Erythroblast (primary cell): ENCODE results near the gene MMP19.
"Not testable (repeated sequence)": the region's sequence is repeated elsewhere in the genome, so short reads cannot be mapped to it uniquely, and the experiment has no call there.

ENCODE experiments used
- DNase-seq, 2 experiments: peaks; one replicate each; lab custom pipeline; 2025; lab: John Stamatoyannopoulos, UW
- GATA1 ChIP-seq: IDR thresholded peaks from 2 replicates; pipeline ENCODE4 v1.6.1; 2011; ENCODE audit warnings: low read depth, mild to moderate bottlenecking, control low read depth, low read length, moderate library complexity
- POLR2A ChIP-seq: IDR thresholded peaks from 2 replicates; pipeline ENCODE4 v1.6.1; 2011; ENCODE audit warnings: mild to moderate bottlenecking, low read length

The MMP19 gene

DNA sequence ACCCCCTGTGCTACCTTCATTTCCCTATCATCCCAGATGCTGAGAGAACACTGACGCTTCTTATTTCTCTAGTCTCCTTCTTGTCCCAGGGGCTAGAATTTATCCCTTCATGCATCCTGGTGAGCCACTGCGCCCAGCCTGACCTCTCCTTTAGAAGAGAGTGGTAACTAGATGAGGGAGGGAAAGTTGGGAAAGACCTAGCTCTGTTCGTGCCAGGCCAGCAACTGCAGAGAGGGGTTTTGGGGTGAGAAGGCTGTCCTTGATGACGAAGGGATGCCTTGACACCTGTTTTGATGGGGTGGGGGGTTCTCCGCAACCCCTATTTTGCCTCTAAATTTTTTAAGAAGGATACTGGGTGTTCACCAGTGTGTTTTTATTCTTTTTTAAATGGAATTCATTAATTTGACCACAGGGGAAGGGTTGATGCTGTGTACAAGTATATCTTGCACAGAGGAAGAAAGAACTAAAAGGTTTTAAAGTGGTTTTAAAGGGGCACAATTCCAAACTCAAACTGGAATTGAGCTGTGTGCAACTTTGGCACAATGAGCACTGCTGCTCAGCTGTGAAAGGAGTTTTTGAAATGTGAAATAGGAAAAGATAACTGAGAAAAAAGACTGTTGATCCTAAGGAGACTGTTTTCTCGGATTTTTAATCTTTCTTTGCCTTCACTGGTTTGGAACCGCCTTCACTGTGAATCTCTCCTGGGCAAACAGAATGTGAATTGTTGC is 7.0 kb upstream of the MMP19 start:
- DNase-seq = no peak
- no peak for TF ChIP-seq POLR2A
- TF ChIP-seq GATA1 = no peak

DNA sequence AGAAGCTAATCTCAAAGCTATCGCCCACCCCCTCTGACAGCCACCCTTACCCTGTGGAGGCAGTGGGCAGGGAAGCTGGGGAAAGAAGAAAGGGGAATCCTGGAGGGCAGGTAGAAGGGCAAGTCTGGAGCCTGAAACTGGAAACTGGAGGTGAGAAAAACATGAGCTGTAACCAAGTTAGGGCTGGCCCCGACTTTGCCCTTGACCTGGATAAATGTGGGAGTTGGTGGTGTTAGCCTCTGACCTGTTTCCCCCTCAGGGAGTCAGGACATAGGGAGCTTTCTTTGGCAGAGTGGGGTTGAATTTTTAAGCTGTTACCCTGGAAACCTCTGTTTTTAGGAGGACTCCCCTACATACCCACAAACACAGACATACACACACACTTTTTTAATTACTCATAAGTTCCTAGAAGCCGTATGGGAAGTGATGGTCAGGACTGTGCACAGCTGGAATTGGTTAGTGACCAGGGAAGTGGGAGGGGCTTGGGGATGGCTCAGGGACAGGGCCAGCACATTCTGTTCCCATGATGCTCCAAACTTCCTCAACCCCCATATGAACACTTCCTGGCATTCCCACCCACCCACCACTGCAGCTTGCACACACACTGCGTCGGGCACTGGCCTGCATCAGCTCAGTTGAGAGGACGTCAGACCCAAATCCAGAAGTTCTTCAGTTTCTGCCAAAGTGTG is 5.0 kb upstream of the MMP19 start:
- no peak for DNase-seq
- TF ChIP-seq POLR2A (no peak), GATA1 (no peak)

DNA sequence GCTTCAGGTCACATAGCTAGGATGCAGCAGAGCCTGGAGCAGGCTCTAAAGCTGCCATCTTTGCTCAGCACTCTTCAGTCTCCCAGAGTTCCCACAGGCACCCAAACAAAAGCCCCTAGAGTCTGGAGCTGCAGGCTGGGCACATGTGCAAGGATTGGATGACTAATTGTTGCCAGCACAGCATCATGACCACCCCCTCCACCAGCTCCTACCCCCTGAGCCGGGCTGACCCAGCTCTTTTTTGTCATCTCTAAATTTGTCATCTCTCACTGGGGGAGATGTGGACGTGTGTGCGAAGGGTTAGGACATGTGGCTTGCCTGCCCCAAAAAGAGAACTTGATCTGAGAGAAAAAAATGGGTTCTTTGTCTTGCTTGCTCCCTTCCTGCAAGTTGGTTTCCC is 4.3 kb upstream of the MMP19 start:
- no peak for DNase-seq

DNA sequence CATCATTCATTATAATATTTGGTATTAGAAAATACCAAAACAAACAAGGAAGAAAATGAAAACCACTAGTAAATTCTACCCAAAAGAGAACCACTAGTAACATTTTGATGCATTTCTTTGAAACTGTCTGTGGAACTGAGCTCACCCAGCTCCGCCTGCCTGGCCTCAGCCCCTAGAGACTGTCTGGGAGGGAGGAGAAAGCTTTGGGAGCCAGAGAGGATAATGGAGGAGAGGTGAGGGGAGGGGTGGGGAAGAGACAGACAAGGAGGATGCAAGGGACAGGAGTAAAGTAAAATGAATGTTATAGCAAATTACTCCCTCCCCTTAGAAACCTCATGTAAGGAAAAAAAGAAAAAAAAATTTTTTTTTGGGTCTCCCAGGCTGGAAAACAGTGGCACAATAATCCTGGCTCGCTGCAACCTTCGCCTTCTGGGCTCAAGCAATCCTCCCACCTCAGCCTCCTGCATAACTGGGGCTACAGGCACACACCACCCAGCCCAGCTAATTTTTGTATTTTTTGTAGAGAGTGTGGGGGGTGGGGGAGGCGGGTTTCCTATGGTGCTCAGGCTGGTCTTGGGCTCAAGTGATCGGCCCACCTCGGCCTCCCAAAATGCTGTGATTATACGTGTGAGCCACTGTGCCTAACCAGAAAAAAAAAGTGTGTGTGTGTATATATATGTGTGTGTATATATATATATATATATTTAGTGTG is 3.2 kb upstream of the MMP19 start:
- no peak for DNase-seq
- TF ChIP-seq GATA1 (no peak), POLR2A (no peak)

More for the DNA sequence above, 4.3 kb upstream of the MMP19 start:
- peak; percentile 5 for TF ChIP-seq POLR2A
- TF ChIP-seq GATA1 = no peak

DNA sequence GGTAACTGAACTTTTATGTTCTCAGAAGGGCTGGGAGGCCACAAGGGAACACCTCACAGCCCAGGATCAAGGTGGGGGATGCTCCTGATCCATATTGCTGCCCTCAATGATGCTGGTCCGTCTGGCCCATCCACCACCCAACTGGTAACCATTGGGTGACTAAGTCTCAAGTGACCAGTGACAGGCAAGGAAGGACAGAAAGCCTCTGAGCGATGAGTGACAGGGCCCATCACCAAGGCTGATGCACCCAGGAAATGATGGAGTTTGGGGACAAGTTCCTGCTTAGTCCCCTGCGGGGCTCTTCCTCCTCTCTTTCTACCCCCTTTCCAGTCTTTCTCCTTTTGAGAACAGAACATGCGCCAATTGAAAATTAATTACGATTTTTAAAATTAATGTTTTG is 2.6 kb upstream of the MMP19 start:
- no peak for TF ChIP-seq POLR2A
- no peak for TF ChIP-seq GATA1
- no peak for DNase-seq

DNA sequence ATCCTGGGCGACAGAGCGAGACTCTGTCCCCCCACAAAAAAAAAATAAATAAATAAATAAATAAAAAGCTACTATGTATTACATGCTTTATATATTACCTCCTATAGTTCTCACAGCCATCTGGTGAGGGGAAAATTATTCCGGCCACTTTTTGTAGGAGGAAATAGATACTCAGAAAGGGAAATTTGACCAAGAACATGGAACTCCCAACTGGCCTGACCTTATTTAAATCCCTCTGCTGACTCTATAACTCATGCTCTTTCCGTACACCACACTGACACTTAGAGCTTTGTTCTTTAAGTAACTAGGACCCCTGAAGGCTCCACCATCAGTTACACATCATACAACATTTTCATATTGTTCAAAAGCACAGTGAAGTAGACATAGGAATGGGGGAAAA is 2.2 kb upstream of the MMP19 start:
- TF ChIP-seq GATA1 (no peak), POLR2A (no peak)
- DNase-seq = no peak

DNA sequence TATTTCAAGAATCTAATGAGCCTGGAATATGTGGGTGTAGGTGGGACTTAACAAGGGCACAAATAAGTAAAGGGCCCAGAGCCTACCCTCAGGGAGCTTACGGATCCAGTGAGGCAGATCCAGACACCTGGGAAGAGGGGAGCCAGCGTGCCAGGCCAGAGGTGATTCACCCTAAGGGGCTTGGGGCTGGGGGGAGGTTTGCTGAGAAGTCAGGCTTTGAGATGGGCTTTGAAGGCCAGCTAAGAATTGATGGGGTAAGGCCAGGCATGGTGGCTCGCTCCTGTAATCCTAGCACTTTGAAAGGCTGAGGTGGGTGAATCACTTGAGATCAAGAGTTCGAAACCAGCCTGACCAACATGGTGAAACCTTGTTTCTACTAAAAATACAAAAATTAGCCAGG is 695 bp upstream of the MMP19 start:
- no peak for DNase-seq
- TF ChIP-seq GATA1 (no peak), POLR2A (no peak)

DNA sequence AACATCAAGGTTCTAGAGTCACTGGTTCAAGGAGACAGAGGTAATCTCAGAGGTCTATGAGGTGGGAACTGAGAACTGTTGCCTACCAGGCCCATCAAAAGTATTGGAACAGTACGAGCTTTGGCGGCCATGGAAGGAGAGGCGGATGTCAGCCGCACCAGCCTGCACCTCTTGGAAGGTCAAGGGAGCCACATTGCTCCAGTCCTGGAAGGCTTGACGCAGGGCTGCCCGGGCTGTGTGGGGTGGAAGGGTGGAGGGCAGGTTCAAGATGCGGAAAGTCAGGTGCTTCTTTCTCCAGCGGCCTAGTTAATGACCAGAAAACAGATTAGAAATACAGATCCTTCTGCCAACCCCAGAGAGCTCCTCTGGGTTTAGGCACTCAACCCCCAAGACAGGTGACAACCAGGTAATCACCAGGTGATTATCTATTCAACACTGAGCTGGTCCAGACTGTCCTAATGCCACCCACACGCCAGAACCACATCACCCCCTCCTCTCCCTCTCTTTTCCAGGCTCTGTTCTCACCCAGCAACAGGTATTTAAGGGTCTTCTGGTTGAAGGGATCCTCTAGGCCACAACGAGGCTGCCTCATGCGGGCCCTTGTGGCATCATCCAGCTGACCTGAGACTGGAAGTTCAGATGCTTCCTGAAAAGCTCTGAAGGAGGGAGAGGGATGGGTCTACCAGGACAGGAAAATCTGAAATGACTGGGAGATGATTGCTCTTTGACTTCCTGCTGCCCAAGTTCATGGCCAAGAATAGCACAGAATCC is 2.0 kb downstream of the MMP19 start:
- TF ChIP-seq POLR2A (no peak), GATA1 (no peak)
- no peak for DNase-seq

DNA sequence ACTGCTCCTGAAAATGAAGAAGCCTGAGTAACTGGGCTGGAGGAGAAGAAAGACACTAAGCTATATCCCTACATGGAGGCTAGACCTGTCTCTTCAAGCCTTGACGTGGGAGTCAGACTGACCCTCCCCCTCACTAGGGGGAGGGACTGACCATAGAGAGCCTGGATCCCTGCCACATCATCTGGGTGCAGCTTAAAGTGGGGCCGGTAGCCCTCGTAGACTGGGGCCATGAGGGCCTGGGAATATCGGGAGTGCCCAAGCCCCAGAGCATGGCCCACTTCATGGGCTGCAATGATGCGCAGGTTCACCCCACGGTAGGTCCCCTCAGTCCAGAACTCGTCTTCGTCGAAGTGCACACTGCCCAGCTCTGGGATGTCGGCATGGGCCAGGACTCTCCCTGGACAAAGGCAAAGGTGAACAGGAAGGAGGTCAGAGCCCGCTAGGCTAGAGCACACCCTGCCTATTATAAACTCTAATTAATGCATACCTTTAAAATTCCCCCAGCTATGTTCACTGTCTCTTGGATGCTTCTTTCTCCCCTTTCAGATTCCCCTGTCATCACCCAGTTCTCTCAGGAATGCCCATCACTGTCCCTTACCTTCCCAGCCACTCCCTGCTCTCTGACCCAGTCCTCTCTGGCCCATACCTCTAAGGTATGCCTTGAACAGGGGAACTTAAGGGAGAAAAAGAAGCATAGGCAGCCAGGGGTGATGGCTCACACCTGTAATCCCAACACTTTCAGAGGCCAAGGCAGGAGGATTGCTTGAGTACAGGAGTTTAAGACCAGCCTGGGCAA is 3.2 kb downstream of the MMP19 start:
- no peak for DNase-seq
- no peak for TF ChIP-seq GATA1
- no peak for TF ChIP-seq POLR2A

DNA sequence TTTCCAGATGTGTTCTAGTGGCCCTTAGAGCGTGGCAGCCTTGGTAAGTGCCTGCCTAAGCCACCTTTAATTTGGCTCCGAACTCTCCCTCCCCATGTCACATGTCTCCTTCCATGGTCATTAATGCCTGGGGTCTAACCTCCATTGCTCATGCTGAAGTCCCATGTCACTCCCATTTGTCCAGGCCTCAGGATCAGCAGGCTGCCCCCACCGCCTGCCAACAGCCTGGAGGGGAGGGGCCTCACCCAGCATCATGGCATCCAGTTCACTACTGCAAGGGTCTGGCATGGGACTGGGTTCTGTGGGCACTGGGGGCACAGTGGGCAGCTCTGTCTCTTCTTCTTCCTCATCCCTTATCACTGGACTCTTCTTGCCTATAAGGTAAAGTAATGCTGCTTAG is 4.4 kb downstream of the MMP19 start:
- TF ChIP-seq POLR2A (no peak), GATA1 (no peak)
- no peak for DNase-seq

DNA sequence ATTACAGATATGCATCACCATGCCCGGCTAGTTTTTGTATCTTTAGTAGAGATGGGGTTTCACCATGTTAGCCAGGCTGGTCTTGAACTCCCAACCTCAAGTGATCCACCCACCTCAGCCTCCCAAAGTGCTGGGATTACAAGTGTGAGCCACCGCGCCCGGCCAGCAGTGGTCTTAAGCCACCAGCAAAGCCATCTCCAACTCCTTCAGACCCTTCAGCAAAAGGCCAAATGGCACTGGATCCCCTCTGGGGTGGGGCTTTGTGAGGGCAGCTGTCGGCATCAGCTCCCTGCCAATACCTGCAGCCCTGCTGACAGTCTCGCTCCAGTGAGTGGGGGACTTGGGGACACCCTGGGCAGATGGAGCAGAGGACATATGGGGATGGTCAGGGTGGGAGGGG is 8.3 kb downstream of the MMP19 start:
- DNase-seq = not testable (repeated sequence)

DNA sequence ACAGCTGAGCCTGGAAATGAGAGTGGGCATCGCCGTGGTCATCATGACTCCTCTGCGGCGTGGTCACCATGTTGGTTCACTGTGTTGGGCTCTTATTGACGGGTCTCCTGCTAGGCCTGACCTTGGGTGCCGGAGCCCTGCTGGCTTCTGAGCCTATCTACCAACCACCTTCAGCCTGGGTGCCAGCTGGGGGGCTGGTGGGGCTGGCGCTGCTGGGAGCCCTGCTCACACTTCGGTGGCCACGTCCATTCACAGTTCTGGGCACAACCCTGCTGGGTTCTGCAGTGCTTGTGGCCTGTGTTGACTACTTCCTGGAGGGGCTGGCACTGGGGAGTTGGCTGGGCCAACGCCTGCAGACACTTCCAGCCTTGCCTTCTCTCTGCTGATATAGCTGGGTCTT is 9.7 kb downstream of the MMP19 start:
- no peak for DNase-seq
- TF ChIP-seq GATA1 (no peak), POLR2A (no peak)

DNA sequence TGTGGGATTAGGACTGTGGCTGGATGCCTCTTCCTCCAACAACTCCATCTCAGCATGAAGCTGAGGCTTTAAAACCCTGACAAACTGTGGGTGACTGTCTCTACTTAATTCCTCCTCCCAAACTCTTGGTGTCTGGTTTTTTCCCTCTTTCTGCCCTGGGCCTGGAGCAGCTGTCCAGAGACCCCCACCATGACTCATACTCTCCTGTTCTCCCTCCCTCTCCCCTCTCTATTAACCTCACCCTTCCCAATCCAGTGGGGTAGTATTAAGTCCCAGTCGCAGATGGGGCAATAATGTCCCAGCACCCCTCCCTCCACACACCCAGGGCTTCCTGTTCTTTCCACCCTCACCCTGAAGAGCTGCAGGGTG is 11.3 kb downstream of the MMP19 start:
- TF ChIP-seq POLR2A = no peak
- no peak for TF ChIP-seq GATA1
- DNase-seq = no peak
